ENCODE measurements around the gene MCC.

MCC gene

GRCh38 chr5:113181853-113182490 lies 306.3 kb downstream of the MCC start:
- H4K20me1 ChIP-seq (ENCODE audit: insufficient read depth, low read length): peaks cover 21% of the 10 kb centered on the region
- no peaks in the 10 kb centered on the region for H3F3A ChIP-seq (ENCODE audit: insufficient read depth, low read length)
- H3K4me3 ChIP-seq (ENCODE audit: low read length): no peak overlapping the region
- no peaks in the 10 kb centered on the region for H3K36me3 ChIP-seq (replicated peaks; ENCODE audit: insufficient read depth, low read length)
- H3K9me2 ChIP-seq (replicated peaks; ENCODE audit: insufficient read depth, low read length): no peaks in the 10 kb centered on the region
- H3K27ac ChIP-seq (ENCODE audit: low read length): no peak overlapping the region
- H2AFZ ChIP-seq (ENCODE audit: low read length): no peak overlapping the region
- H3K4me2 ChIP-seq (ENCODE audit: low read depth, low read length): no peak overlapping the region
- TF ChIP-seq CTCF (IDR thresholded peaks at IDR 0.05; ENCODE audit: low read length) (no peak), EZH2phosphoT487 (IDR thresholded peaks at IDR 0.05; ENCODE audit: low read length) (no peak)
- DNase-seq: no peak
- H3K9ac ChIP-seq (ENCODE audit: low read length): no peak overlapping the region
- H3K79me2 ChIP-seq (ENCODE audit: low read length): peaks cover 98% of the 10 kb centered on the region
- H3K4me1 ChIP-seq (ENCODE audit: low read length): no peaks in the 10 kb centered on the region
- H3K9me3 ChIP-seq (replicated peaks; ENCODE audit: insufficient read depth, low read length): no peaks in the 10 kb centered on the region
- H3K27me3 ChIP-seq (replicated peaks; ENCODE audit: insufficient read depth, low read length): no peaks in the 10 kb centered on the region

- no peaks in the 10 kb centered on the region for H3F3A ChIP-seq (ENCODE audit: insufficient read depth, low read length)
Observed at GRCh38 chr5:113181409-113181808, 306.8 kb downstream of the MCC start.

GRCh38 chr5:113179156-113179555 lies 309.1 kb downstream of the MCC start:
- peaks cover 98% of the 10 kb centered on the region for H3K79me2 ChIP-seq (ENCODE audit: low read length)
- DNase-seq: no peak
- no peaks in the 10 kb centered on the region for H3K4me1 ChIP-seq (ENCODE audit: low read length)
- TF ChIP-seq EZH2 (optimal IDR thresholded peaks at IDR 0.05; ENCODE audit: low read depth, low read length): no peak
- no peak for TF ChIP-seq EZH2phosphoT487 (IDR thresholded peaks at IDR 0.05; ENCODE audit: low read length)
- no peak for TF ChIP-seq CTCF (IDR thresholded peaks at IDR 0.05; ENCODE audit: low read length)
- H3K9ac ChIP-seq (ENCODE audit: low read length): no peak overlapping the region
- no peak overlapping the region for H3K27ac ChIP-seq (ENCODE audit: low read length)
- no peaks in the 10 kb centered on the region for H3K9me2 ChIP-seq (replicated peaks; ENCODE audit: insufficient read depth, low read length)
- no peaks in the 10 kb centered on the region for H3K27me3 ChIP-seq (replicated peaks; ENCODE audit: insufficient read depth, low read length)
- no peak overlapping the region for H2AFZ ChIP-seq (ENCODE audit: low read length)
- peaks cover 18% of the 10 kb centered on the region for H4K20me1 ChIP-seq (ENCODE audit: insufficient read depth, low read length)
- H3K36me3 ChIP-seq (replicated peaks; ENCODE audit: insufficient read depth, low read length): no peaks in the 10 kb centered on the region
- no peaks in the 10 kb centered on the region for H3K9me3 ChIP-seq (replicated peaks; ENCODE audit: insufficient read depth, low read length)
- H3K4me2 ChIP-seq (ENCODE audit: low read depth, low read length): no peak overlapping the region
- no peak overlapping the region for H3K4me3 ChIP-seq (ENCODE audit: low read length)
- no peaks in the 10 kb centered on the region for H3F3A ChIP-seq (ENCODE audit: insufficient read depth, low read length)

More at GRCh38 chr5:113181409-113181808, 306.8 kb downstream of the MCC start:
- Histone ChIP-seq H2AFZ (ENCODE audit: low read length) (no peak overlapping the region), H3K27me3 (replicated peaks; ENCODE audit: insufficient read depth, low read length) (no peaks in the 10 kb centered on the region), H3K9me2 (replicated peaks; ENCODE audit: insufficient read depth, low read length) (no peaks in the 10 kb centered on the region), H3K36me3 (replicated peaks; ENCODE audit: insufficient read depth, low read length) (no peaks in the 10 kb centered on the region), H4K20me1 (ENCODE audit: insufficient read depth, low read length) (peaks cover 21% of the 10 kb centered on the region), H3K79me2 (ENCODE audit: low read length) (peaks cover 98% of the 10 kb centered on the region), H3K27ac (ENCODE audit: low read length) (no peak overlapping the region), H3K9me3 (replicated peaks; ENCODE audit: insufficient read depth, low read length) (no peaks in the 10 kb centered on the region), H3K4me2 (ENCODE audit: low read depth, low read length) (no peak overlapping the region), H3K9ac (ENCODE audit: low read length) (no peak overlapping the region), H3K4me1 (ENCODE audit: low read length) (no peaks in the 10 kb centered on the region), H3K4me3 (ENCODE audit: low read length) (no peak overlapping the region)
- DNase-seq: no peak
- TF ChIP-seq CTCF (IDR thresholded peaks at IDR 0.05; ENCODE audit: low read length) (no peak), EZH2 (optimal IDR thresholded peaks at IDR 0.05; ENCODE audit: low read depth, low read length) (no peak), EZH2phosphoT487 (IDR thresholded peaks at IDR 0.05; ENCODE audit: low read length) (no peak)

Measured in MM.1S (cell line).